Erythroblast (primary cell): ENCODE measurements around the gene SRGAP1.
"Not testable (repeated sequence)": the region's sequence is repeated elsewhere in the genome, so short reads cannot be mapped to it uniquely, and the experiment has no call there.

ENCODE experiments used
- DNase-seq, 2 experiments: peaks; one replicate each; lab custom pipeline; 2025; lab: John Stamatoyannopoulos, UW
- GATA1 ChIP-seq: IDR thresholded peaks from 2 replicates; pipeline ENCODE4 v1.6.1; 2011; ENCODE audit warnings: low read depth, mild to moderate bottlenecking, control low read depth, low read length, moderate library complexity
- POLR2A ChIP-seq: IDR thresholded peaks from 2 replicates; pipeline ENCODE4 v1.6.1; 2011; ENCODE audit warnings: mild to moderate bottlenecking, low read length

SRGAP1 gene

GRCh38 chr12:64006211-64006825, 161.8 kb downstream of the SRGAP1 start:
- DNase-seq, result no peak
- TF ChIP-seq GATA1 (no peak), POLR2A (no peak)

GRCh38 chr12:64007853-64008252, 163.4 kb downstream of the SRGAP1 start:
- no peak for DNase-seq
- TF ChIP-seq POLR2A (no peak), GATA1 (no peak)

GRCh38 chr12:64008596-64008995, 164.1 kb downstream of the SRGAP1 start:
- TF ChIP-seq GATA1, result no peak
- no peak for TF ChIP-seq POLR2A
- DNase-seq, result no peak

GRCh38 chr12:64009321-64010068, 165.0 kb downstream of the SRGAP1 start:
- no peak for DNase-seq
- no peak for TF ChIP-seq GATA1

GRCh38 chr12:64010069-64010686, 165.7 kb downstream of the SRGAP1 start:
- TF ChIP-seq GATA1 (no peak), POLR2A (no peak)
- no peak for DNase-seq

- TF ChIP-seq POLR2A, result no peak
- TF ChIP-seq GATA1, result no peak
- DNase-seq, result no peak
Measured at GRCh38 chr12:64016521-64016920, 172.0 kb downstream of the SRGAP1 start.

- DNase-seq, result not testable (repeated sequence)
Measured at GRCh38 chr12:64018116-64018515, 173.6 kb downstream of the SRGAP1 start.

GRCh38 chr12:64018524-64018923, 174.0 kb downstream of the SRGAP1 start:
- DNase-seq, result no peak
- TF ChIP-seq POLR2A, result no peak
- no peak for TF ChIP-seq GATA1

- TF ChIP-seq GATA1, result no peak
- no peak for TF ChIP-seq POLR2A
- no peak for DNase-seq
Measured at GRCh38 chr12:64019101-64019500, 174.6 kb downstream of the SRGAP1 start.

- DNase-seq, result no peak
- TF ChIP-seq POLR2A, result no peak
- no peak for TF ChIP-seq GATA1
Measured at GRCh38 chr12:64019654-64020053, 175.2 kb downstream of the SRGAP1 start.

GRCh38 chr12:64025174-64025958, 180.9 kb downstream of the SRGAP1 start:
- no peak for DNase-seq
- no peak for TF ChIP-seq POLR2A
- TF ChIP-seq GATA1, result no peak

- DNase-seq, result no peak
- TF ChIP-seq POLR2A (no peak), GATA1 (no peak)
Measured at GRCh38 chr12:64027311-64027710, 182.8 kb downstream of the SRGAP1 start.

- DNase-seq, result no peak
- TF ChIP-seq GATA1 (no peak), POLR2A (no peak)
Measured at GRCh38 chr12:64028541-64028940, 184.0 kb downstream of the SRGAP1 start.
